ENCODE measurements around the gene JARID2.

DNA sequence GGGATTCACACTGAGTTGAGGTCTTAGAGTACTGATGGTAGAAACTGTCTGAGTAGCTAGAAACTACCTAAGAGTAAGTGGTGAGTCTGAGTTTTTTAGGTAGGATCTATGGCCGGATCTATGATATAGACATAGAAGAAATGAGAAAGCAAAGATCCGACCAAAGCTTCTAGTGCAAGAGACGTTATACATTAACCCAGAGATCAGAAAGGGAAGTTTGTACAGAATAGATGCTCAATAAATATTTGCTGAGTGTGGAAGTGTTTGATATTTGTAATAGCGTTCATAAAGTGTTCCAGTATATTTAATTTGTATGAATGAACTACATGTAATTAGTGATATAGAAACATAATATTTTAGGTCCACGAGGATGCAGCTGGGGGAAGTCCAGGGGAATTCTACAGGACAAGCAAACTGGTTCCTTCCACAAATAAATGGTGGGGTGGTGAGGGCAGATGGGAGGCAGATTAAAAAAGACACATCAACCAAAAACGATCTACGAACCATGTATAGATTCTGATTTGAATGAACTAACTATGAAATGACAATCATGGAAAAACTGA is 31.9 kb upstream of the JARID2 start:
- TF ChIP-seq MAZ (IDR thresholded peaks at IDR 0.05; ENCODE audit: borderline replicate concordance, low read depth, low read length): no peak
- TF ChIP-seq, protein P1, sequence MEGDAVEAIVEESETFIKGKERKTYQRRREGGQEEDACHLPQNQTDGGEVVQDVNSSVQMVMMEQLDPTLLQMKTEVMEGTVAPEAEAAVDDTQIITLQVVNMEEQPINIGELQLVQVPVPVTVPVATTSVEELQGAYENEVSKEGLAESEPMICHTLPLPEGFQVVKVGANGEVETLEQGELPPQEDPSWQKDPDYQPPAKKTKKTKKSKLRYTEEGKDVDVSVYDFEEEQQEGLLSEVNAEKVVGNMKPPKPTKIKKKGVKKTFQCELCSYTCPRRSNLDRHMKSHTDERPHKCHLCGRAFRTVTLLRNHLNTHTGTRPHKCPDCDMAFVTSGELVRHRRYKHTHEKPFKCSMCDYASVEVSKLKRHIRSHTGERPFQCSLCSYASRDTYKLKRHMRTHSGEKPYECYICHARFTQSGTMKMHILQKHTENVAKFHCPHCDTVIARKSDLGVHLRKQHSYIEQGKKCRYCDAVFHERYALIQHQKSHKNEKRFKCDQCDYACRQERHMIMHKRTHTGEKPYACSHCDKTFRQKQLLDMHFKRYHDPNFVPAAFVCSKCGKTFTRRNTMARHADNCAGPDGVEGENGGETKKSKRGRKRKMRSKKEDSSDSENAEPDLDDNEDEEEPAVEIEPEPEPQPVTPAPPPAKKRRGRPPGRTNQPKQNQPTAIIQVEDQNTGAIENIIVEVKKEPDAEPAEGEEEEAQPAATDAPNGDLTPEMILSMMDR (conservative IDR thresholded peaks at IDR 0.05; ENCODE audit: low read depth, low read length): no peak
- no peak for TF ChIP-seq RFX5 (IDR thresholded peaks at IDR 0.05; ENCODE audit: low read depth, low read length)
- TF ChIP-seq CHD1 (IDR thresholded peaks at IDR 0.05; ENCODE audit: low read depth, low read length): no peak
- no peak for TF ChIP-seq POLR2A (IDR thresholded peaks at IDR 0.05; ENCODE audit: low read depth, low read length)
- TF ChIP-seq MAFK (IDR thresholded peaks at IDR 0.05; ENCODE audit: low read depth, low read length): no peak
- TF ChIP-seq CEBPB (IDR thresholded peaks at IDR 0.05; ENCODE audit: low read depth, low read length): no peak
- TF ChIP-seq RAD21 (IDR thresholded peaks at IDR 0.05; ENCODE audit: low read length): no peak
- TF ChIP-seq MXI1 (IDR thresholded peaks at IDR 0.05; ENCODE audit: borderline replicate concordance, low read depth, low read length): no peak
- no peak for TF ChIP-seq RCOR1 (IDR thresholded peaks at IDR 0.05; ENCODE audit: insufficient replicate concordance, low read length)
- no peak for TF ChIP-seq ELK1 (IDR thresholded peaks at IDR 0.05; ENCODE audit: borderline replicate concordance, low read depth, low read length)
- TF ChIP-seq USF2 (IDR thresholded peaks at IDR 0.05; ENCODE audit: low read depth, low read length): no peak
- TF ChIP-seq SMC3 (IDR thresholded peaks at IDR 0.05; ENCODE audit: low read depth, low read length): no peak
- TF ChIP-seq NFE2L2 (IDR thresholded peaks at IDR 0.05; ENCODE audit: low read depth, low read length): no peak
